ENCODE results near the gene PDE6H.
A peak's percentile ranks its signal among the peaks of the same experiment; 100 is the strongest.

The PDE6H gene

GRCh38 chr12:14976658-14977057, 3.8 kb downstream of the PDE6H start:
- peak in 1 of 2 donors; percentile 51 for DNase-seq

- DNase-seq = no peak
Measured at GRCh38 chr12:14979468-14979867, 6.6 kb downstream of the PDE6H start.

GRCh38 chr12:14981049-14981448, 8.2 kb downstream of the PDE6H start:
- DNase-seq = peak; percentile 97

GRCh38 chr12:14982562-14982961, 9.7 kb downstream of the PDE6H start:
- peak; percentile 88 to 99 for DNase-seq

GRCh38 chr12:14982991-14983390, 10.1 kb downstream of the PDE6H start:
- DNase-seq = peak; percentile 38 to 68

- DNase-seq = peak; percentile 44 to 50
Measured at GRCh38 chr12:14984036-14984435, 11.2 kb downstream of the PDE6H start.

GRCh38 chr12:14984766-14985285, 12.0 kb downstream of the PDE6H start:
- DNase-seq = peak; percentile 56 to 61

GRCh38 chr12:14986449-14986848, 13.6 kb downstream of the PDE6H start:
- DNase-seq = no peak

GRCh38 chr12:14988035-14988434, 15.2 kb downstream of the PDE6H start:
- DNase-seq = peak; percentile 65 to 86

- peak in 1 of 2 donors; percentile 42 for DNase-seq
Measured at GRCh38 chr12:14989790-14990189, 16.9 kb downstream of the PDE6H start.

- peak; percentile 25 to 28 for DNase-seq
Measured at GRCh38 chr12:14991069-14991468, 18.2 kb downstream of the PDE6H start.

- peak in 1 of 2 donors; percentile 64 for DNase-seq
Measured at GRCh38 chr12:14992673-14993072, 19.8 kb downstream of the PDE6H start.

- DNase-seq = no peak
Measured at GRCh38 chr12:14993117-14993516, 20.3 kb downstream of the PDE6H start.

GRCh38 chr12:14993537-14994266, 20.9 kb downstream of the PDE6H start:
- DNase-seq = peak; percentile 35 to 60

- DNase-seq = no peak
Measured at GRCh38 chr12:14994610-14995009, 21.8 kb downstream of the PDE6H start.

- DNase-seq = peak; percentile 26 to 78
Measured at GRCh38 chr12:14995583-14996425, 23.0 kb downstream of the PDE6H start.

GRCh38 chr12:14997998-14998397, 25.2 kb downstream of the PDE6H start:
- DNase-seq = no peak

- no peak for DNase-seq
Measured at GRCh38 chr12:14999021-14999694, 26.3 kb downstream of the PDE6H start.

GRCh38 chr12:14999695-15000365, 27.0 kb downstream of the PDE6H start:
- DNase-seq = no peak

- DNase-seq = no peak
Measured at GRCh38 chr12:15000575-15000974, 27.7 kb downstream of the PDE6H start.

GRCh38 chr12:15001733-15002382, 29.0 kb downstream of the PDE6H start:
- no peak for DNase-seq

- DNase-seq = no peak
Measured at GRCh38 chr12:15004421-15004820, 31.6 kb downstream of the PDE6H start.
